GM12875 (cell line): ENCODE measurements around the gene GPR83.

ENCODE experiments used
- H3K4me3 ChIP-seq: one replicate; pipeline ENCODE4 v1.5.1; 2011; ENCODE audit warnings: low read depth, low read length, control low read depth
- CTCF ChIP-seq: IDR thresholded peaks from 2 replicates; pipeline ENCODE4 v1.5.1; 2011; ENCODE audit warnings: low read depth, mild to moderate bottlenecking, control low read depth, inconsistent platforms, low read length, moderate library complexity, borderline replicate concordance; ENCODE audit not compliant: insufficient read depth

Gene GPR83

GRCh38 chr11:94400839-94401772 is at the start of gene GPR83:
Gene GPR83 (minus strand): TSS chr11:94401419. CDS start chr11:94401247, 172 bp downstream.
- no peak within 1 kb of the TSS for H3K4me3 ChIP-seq
- no peak for TF ChIP-seq CTCF

- TF ChIP-seq CTCF, result no peak
- no peak overlapping the region for H3K4me3 ChIP-seq
Observed at GRCh38 chr11:94450048-94450447, 48.8 kb upstream of the GPR83 start.

- no peak for TF ChIP-seq CTCF
- H3K4me3 ChIP-seq, result no peak overlapping the region
Observed at GRCh38 chr11:94449437-94449836, 48.2 kb upstream of the GPR83 start.

- H3K4me3 ChIP-seq, result no peak overlapping the region
- TF ChIP-seq CTCF, result no peak
Observed at GRCh38 chr11:94449029-94449428, 47.8 kb upstream of the GPR83 start.

- no peak overlapping the region for H3K4me3 ChIP-seq
- no peak for TF ChIP-seq CTCF
Observed at GRCh38 chr11:94447149-94447548, 45.9 kb upstream of the GPR83 start.

- TF ChIP-seq CTCF, result no peak
- H3K4me3 ChIP-seq, result no peak overlapping the region
Observed at GRCh38 chr11:94445641-94446040, 44.4 kb upstream of the GPR83 start.

GRCh38 chr11:94433049-94433448 is 31.8 kb upstream of the GPR83 start:
- H3K4me3 ChIP-seq, result no peak overlapping the region
- no peak for TF ChIP-seq CTCF
